B cell (primary cell): ENCODE data around the gene NEUROG1. TPM values are rescaled to one million over a fixed set of nuclear protein-coding genes. Genes with fewer than 3 reads are reported as not detected.
A peak's percentile ranks its signal among the peaks of the same experiment; 100 is the strongest.

Source experiments
- ATAC-seq: fragments of 200-7000 bp; cut with Tn5 transposase; one replicate; pipeline ENCODE4 v1.10.0; 2021; ENCODE audit warnings: low read depth, mild to moderate bottlenecking, moderate number of reproducible peaks, moderate library complexity
- CTCF ChIA-PET: fragments of 350-600 bp; sonication (Branson Sonifier 250); formaldehyde crosslinking; loops from one replicate; lab custom pipeline; 2021; ENCODE audit warnings: antibody characterized with exemption, inconsistent platforms; lab: Charles Lee
- POLR2A ChIA-PET: fragments of 350-600 bp; sonication (Branson Sonifier 250); formaldehyde crosslinking; loops from one replicate; lab custom pipeline; 2021; ENCODE audit warnings: antibody characterized with exemption; lab: Charles Lee
- DNase-seq: peaks from one replicate; pipeline ENCODE4 v3.0.0; 2013
- H2AFZ ChIP-seq: 2 replicates; pipeline ENCODE4 v1.6.1; 2012; ENCODE audit warnings: mild to moderate bottlenecking, low read depth, low read length; ENCODE audit not compliant: insufficient read depth, poor library complexity, severe bottlenecking
- H3K27ac ChIP-seq, 2 donors: 1 replicate in 1 of 2; 2 replicates in 1 of 2; pipeline ENCODE4 v1.5.1; 2012 to 2013; ENCODE audit warnings: low read length in 2 of 2, mild to moderate bottlenecking in 2 of 2, moderate library complexity in 1 of 2
- H3K27me3 ChIP-seq, 4 experiments: fragments of 200-600 bp in 1 of 4; sonication (generic) in 1 of 4; replicated peaks in 1 of 4; 1 replicate in 2 of 4; 2 replicates in 2 of 4; pipeline versions ENCODE4 v1.6.1 to v1.7.0; 2013 to 2016; ENCODE audit warnings: low read length in 3 of 4, mild to moderate bottlenecking in 2 of 4, mixed read lengths in 1 of 4, moderate library complexity in 1 of 4; ENCODE audit not compliant: insufficient read depth in 4 of 4, control insufficient read depth in 3 of 4; ENCODE audit errors: control extremely low read depth in 1 of 4
- H3K36me3 ChIP-seq, 2 experiments: replicated peaks in 1 of 2; 1 replicate in 1 of 2; 2 replicates in 1 of 2; pipeline versions ENCODE4 v1.6.1 to v1.7.1; 2013; ENCODE audit warnings: low read length in 1 of 2; ENCODE audit not compliant: insufficient read depth in 2 of 2, control insufficient read depth in 1 of 2; ENCODE audit errors: control extremely low read depth in 1 of 2, extremely low read depth in 1 of 2
- H3K4me1 ChIP-seq, 2 donors: fragments of 200-600 bp in 1 of 2; sonication (generic) in 1 of 2; 1 replicate in 1 of 2; 2 replicates in 1 of 2; pipeline versions ENCODE4 v1.5.1 to v1.6.1; 2013 to 2017; ENCODE audit warnings: low read length in 2 of 2; ENCODE audit not compliant: control insufficient read depth in 2 of 2, insufficient read depth in 2 of 2
- H3K4me2 ChIP-seq: replicated peaks from 2 replicates; pipeline ENCODE3; 2012; ENCODE audit warnings: mild to moderate bottlenecking, low read depth, low read length; ENCODE audit not compliant: poor library complexity, severe bottlenecking
- H3K4me3 ChIP-seq, 5 experiments: fragments of 200-600 bp in 1 of 5; sonication (generic) in 1 of 5; 1 replicate in 3 of 5; 2 replicates in 2 of 5; pipeline versions ENCODE4 v1.5.1 to v1.7.0; 2011 to 2016; ENCODE audit warnings: low read length in 4 of 5, mild to moderate bottlenecking in 4 of 5, low read depth in 2 of 5, control low read depth in 1 of 5, moderate library complexity in 1 of 5; ENCODE audit not compliant: insufficient read depth in 1 of 5; ENCODE audit errors: control extremely low read depth in 1 of 5, extremely low read depth in 1 of 5
- H3K79me2 ChIP-seq: fragments of 200-600 bp; sonication (generic); one replicate; pipeline ENCODE4 v1.6.0; 2016; ENCODE audit warnings: low read length; ENCODE audit not compliant: control insufficient read depth, insufficient read depth
- H3K9ac ChIP-seq: fragments of 200-600 bp; sonication (generic); 2 replicates; pipeline ENCODE4 v1.6.1; 2017; ENCODE audit warnings: mild to moderate bottlenecking, low read length, moderate library complexity
- H3K9me3 ChIP-seq, 3 donors: one replicate each; pipeline versions ENCODE4 v1.6.1 to v1.7.1; 2013; ENCODE audit warnings: low read length in 2 of 3; ENCODE audit not compliant: control insufficient read depth in 2 of 3, insufficient read depth in 1 of 3; ENCODE audit errors: control extremely low read depth in 1 of 3
- H4K20me1 ChIP-seq: 2 replicates; pipeline ENCODE4 v1.6.0; 2012; ENCODE audit warnings: mild to moderate bottlenecking, low read length; ENCODE audit not compliant: insufficient read depth, control insufficient read depth, poor library complexity, severe bottlenecking
- H3K27ac Mint-ChIP-seq: one replicate; pipeline ENCODE4 v1.8.0; 2021; ENCODE audit warnings: mixed read lengths
- H3K27me3 Mint-ChIP-seq: one replicate; pipeline ENCODE4 v1.8.0; 2021; ENCODE audit warnings: mixed read lengths
- H3K4me1 Mint-ChIP-seq: one replicate; pipeline ENCODE4 v1.8.0; 2021; ENCODE audit warnings: mixed read lengths
- H3K4me3 Mint-ChIP-seq: one replicate; pipeline ENCODE4 v1.8.0; 2021; ENCODE audit warnings: mixed read lengths
- H3K9me3 Mint-ChIP-seq: one replicate; pipeline ENCODE4 v1.8.0; 2022; ENCODE audit warnings: mixed read lengths; ENCODE audit not compliant: insufficient read depth
- CTCF ChIP-seq: fragments of 200-600 bp; IDR thresholded peaks from one replicate; pipeline ENCODE4 v1.8.0; 2022; ENCODE audit warnings: antibody characterized with exemption, mild to moderate bottlenecking
- EZH2 ChIP-seq: IDR thresholded peaks from 2 replicates; pipeline ENCODE4 v1.6.1; 2012; ENCODE audit warnings: borderline replicate concordance, low read depth, mild to moderate bottlenecking, moderate library complexity, low read length; ENCODE audit not compliant: insufficient read depth, poor library complexity, severe bottlenecking
- WGBS: methylation state at CpG from one replicate; pipeline ENCODE4 v1.1.5; 2013; ENCODE audit warnings: missing lambda C conversion rate; ENCODE audit not compliant: insufficient coverage; 5-methylcytosine and 5-hydroxymethylcytosine counted together
- intact Hi-C: fragments of 100-400 bp; cut with micrococcal nuclease; formaldehyde crosslinking; loops from one replicate; pipeline ENCODE4 v1.10.0; 2022
- polyA plus RNA-seq: library from polyadenylated mRNA; depleted of rRNA; stranded (reverse); fragments of >200 nt; gene quantifications from 2 replicates; pipeline ENCODE4 v1.2.3, GENCODE V29; 2012
- total RNA-seq, 2 donors: library from RNA; stranded (reverse); fragments of 120-200 nt in 1 of 2; gene quantifications; 1 replicate in 1 of 2; 2 replicates in 1 of 2; pipeline versions ENCODE4 v1.2.3 to v1.2.4, GENCODE V29; 2013 to 2022

Gene NEUROG1
- total and polyA plus RNA-seq, 2 donors (not counting 1 experiment from before 2014, with no cell fraction given) = not detected

GRCh38 chr5:135560858-135561257 is 25.1 kb upstream of the NEUROG1 start:
- WGBS = 31% methylated on average over 11 of the region's 14 CpGs
- no peak overlapping the region for H3K9ac ChIP-seq
- H3K4me3 Mint-ChIP-seq = no peak overlapping the region

GRCh38 chr5:135559354-135559753 is 23.6 kb upstream of the NEUROG1 start:
- DNase-seq = no peak
- Mint-ChIP-seq H3K27ac (no peak overlapping the region), H3K9me3 (peaks cover 2% of the 10 kb centered on the region), H3K4me1 (peaks cover 4% of the 10 kb centered on the region), H3K4me3 (no peak overlapping the region), H3K27me3 (peaks cover 39% of the 10 kb centered on the region)
- Histone ChIP-seq H4K20me1 (no peaks in the 10 kb centered on the region), H3K27ac (no peak overlapping the region), H3K4me2 (no peak overlapping the region), H3K4me1 (no peaks in the 10 kb centered on the region), H3K36me3 (no peaks in the 10 kb centered on the region), H3K4me3 (no peak overlapping the region), H2AFZ (no peak overlapping the region), H3K27me3 (peaks cover 0 to 19% (median 2%) of the 10 kb centered on the region in 4 experiments), H3K9me3 (peaks cover 0 to 3% (median 0%) of the 10 kb centered on the region in 3 donors), H3K9ac (no peak overlapping the region), H3K79me2 (no peaks in the 10 kb centered on the region)
- no peak for ATAC-seq
- intact Hi-C loops = no loop called here
- WGBS = 23% methylated on average over 6 of the region's 6 CpGs
- POLR2A ChIA-PET = no interaction called here
- no peak for TF ChIP-seq CTCF
- no peak for TF ChIP-seq EZH2
- CTCF ChIA-PET = interaction anchor here (1.1 kb wide), 1 partner anchor 9 kb away, joined by 4 read pairs; no protein-coding TSS in a partner anchor

More at GRCh38 chr5:135560858-135561257, 25.1 kb upstream of the NEUROG1 start:
- Histone ChIP-seq H3K36me3 (no peaks in the 10 kb centered on the region), H2AFZ (peak overlapping the region; percentile 21), H3K4me2 (no peak overlapping the region), H3K27ac (no peak overlapping the region), H3K27me3 (peaks cover 0 to 19% (median 2%) of the 10 kb centered on the region in 4 experiments), H3K9me3 (peaks cover 0 to 3% (median 0%) of the 10 kb centered on the region in 3 donors), H3K79me2 (no peaks in the 10 kb centered on the region), H4K20me1 (no peaks in the 10 kb centered on the region), H3K4me3 (no peak overlapping the region), H3K4me1 (no peaks in the 10 kb centered on the region)
- H3K27me3 Mint-ChIP-seq = peaks cover 41% of the 10 kb centered on the region
- H3K27ac Mint-ChIP-seq = no peak overlapping the region
- CTCF ChIA-PET = interaction anchor here (0.7 to 2.2 kb wide), 4 partner anchors 9 to 96 kb away, joined by 3 to 6 read pairs (median 4); no protein-coding TSS in a partner anchor
- H3K4me1 Mint-ChIP-seq = peaks cover 4% of the 10 kb centered on the region
- intact Hi-C loops = no loop called here
- TF ChIP-seq CTCF = peak; percentile 48
- no peak for TF ChIP-seq EZH2
- ATAC-seq (peak; percentile 51), DNase-seq (peak; percentile 53)
- POLR2A ChIA-PET = no interaction called here
- H3K9me3 Mint-ChIP-seq = peaks cover 2% of the 10 kb centered on the region
